DMS53 (cell line): Measurements from ENCODE around the gene CFI.
A peak's percentile ranks its signal among the peaks of the same experiment; 100 is the strongest.

Experiments used
- DNase-seq: peaks from one replicate; lab custom pipeline; 2025; lab: John Stamatoyannopoulos, UW

Gene CFI

DNA sequence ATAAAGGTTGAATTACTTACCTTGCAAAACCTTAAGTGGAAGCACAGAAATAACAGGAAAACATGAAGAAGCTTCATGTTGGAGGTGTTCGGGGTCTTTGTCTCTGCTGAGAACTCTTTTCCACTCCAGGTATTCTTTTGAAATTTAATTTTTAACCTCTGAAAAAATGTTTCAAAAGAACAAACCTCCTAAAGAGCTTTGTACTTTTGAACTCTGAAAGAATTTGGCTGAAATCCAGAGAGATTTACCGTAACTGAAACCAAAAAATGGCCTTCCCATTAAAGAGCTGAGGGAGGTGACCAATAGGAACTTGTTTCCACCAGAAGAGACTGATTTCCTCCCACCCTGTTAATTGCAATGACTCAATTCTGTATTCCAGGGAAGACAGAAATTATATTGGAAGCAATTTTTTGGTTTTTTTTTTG, at the start of gene CFI:
Gene CFI, minus strand, starts transcription at position 105 of the 425 bp plus-strand sequence. Its CDS starts 28 bp downstream, at position 77.
- DNase-seq = no peak

DNA sequence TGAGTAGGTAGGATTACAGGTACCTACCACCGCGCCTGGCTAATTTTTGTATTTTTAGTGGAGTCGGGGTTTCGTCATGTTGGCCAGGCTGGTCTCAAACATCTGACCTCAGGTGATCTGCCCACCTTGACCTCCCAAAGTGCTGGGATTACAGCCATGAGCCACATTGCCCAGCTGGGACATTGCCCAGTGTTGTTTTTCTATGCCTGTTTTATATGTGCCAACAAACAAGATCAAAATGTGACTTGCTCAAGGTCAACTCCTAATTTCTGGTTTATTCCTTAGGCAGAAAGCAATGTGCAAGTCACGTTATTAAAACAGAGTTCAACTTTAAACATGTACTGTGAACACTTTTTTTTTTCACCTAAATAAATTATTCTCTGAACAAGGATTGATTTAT, 48.8 kb upstream of the CFI start:
- DNase-seq = no peak

DNA sequence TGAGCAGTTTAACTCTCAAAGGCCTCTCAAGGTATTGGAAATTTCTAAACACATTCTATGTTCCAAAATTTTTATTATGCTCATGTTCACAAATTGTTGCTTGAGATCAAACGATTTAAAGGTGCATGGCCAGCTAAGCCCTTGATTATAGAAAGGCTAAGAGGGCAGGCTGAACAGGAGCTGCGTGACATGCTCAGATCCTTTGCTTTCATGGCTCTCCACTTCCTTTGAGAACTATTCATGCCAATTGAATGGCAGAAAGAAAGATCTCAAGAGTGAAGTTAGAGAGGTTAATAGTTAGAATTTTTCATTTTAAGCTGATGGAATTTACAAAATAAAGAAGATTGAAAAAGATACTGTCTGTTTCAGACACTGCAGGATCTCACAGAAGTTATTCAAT, 46.7 kb upstream of the CFI start:
- DNase-seq = no peak

DNA sequence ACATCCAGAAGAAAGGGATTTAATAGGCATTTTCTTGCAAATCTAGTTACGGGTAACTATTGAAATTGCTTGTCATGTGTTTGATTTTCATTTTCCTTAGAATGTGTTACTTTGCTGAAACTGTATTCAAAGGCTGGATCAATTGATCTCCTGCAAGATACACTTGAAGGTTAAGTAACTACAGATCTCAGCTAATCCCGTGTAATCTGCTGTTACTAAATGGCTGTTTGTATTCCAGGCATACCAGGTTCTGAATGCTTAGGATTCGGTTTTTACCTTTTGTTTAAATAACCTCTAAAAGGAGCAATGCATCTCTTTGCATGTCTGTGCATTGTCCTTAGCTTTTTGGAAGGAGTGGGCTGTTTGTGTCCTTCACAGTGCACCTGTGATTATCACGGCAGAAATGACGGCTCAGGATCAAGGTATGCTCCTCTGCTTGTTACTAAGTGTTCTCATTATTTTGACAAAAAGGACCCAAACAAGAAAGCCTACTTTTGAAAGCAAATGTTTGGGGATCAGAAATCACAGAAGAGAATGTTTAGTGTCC, 46.2 kb upstream of the CFI start, which contains the start of gene LRIT3:
Gene LRIT3, plus strand, starts transcription at position 212 of the 547 bp plus-strand sequence. Its CDS starts 95 bp downstream, at position 307.
- DNase-seq = no peak

DNA sequence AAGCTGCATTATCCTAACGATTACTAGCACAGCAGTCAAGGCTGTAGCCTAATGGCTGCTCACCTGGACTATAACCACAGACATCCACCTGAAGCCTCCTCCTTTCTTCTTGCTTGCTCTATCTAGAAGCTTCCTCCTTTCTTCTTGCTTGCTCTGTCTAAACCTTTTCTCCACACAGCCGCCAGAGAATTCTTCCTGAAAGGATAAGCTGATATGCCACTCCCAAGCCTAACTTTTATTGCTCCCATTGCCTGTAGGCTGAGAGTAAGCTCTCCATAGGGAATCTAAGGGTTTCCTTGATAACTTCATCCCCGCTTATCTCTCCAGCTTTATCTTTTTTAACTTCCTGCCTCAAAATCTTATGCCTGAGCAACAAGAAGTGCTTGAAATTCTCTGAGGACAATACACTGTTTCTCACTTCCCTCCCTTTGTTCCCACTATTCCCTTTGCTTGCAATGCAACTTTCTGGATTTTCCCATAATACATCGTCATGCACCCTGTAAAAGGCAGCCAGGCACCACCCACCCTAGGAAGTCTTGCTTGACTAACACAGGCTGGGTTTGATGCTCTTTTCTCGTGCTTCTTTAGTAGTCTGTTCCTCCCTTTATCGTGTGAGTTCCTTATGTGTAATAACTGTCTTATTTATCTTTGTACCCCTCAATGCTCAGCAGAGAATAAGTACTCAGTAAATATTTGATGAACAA, 44.7 kb upstream of the CFI start:
- peak; percentile 12 for DNase-seq

DNA sequence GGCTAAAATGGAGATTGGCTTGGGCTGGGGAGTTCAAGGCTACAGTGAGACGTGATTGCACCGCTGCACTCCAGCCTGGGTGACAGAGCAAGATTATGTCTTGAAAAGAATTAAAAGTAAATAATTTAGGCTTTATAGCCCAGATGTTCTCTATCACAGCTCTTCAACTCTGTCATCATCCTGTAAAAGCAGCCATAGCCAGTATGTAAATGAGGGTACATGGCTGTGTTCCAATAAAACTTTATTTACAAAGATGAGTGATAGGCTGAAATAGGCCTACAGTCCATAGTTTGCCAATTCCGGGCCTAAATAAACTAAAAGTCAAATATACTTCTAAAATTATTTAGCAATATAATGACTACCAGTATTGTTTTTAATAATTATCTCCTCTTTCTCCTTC, 35.2 kb upstream of the CFI start:
- no peak for DNase-seq

DNA sequence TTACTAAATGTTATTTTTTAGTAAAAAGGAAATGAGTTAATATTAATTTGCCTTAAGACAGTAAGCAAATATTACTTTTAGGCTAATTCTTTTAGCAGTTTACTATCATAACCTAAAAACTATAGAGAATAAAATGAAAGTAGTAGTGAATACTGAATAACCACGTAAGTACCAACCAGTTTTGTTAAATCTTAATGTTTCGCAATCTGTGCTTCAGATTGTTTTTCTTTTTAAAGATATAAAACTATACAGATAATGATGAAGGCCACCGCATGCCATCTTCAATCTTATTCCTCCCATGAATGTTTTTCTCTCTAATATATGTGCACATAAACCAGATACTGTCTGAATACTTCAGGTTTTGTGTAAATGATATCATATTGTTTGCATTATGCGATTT, 32.0 kb upstream of the CFI start:
- no peak for DNase-seq

DNA sequence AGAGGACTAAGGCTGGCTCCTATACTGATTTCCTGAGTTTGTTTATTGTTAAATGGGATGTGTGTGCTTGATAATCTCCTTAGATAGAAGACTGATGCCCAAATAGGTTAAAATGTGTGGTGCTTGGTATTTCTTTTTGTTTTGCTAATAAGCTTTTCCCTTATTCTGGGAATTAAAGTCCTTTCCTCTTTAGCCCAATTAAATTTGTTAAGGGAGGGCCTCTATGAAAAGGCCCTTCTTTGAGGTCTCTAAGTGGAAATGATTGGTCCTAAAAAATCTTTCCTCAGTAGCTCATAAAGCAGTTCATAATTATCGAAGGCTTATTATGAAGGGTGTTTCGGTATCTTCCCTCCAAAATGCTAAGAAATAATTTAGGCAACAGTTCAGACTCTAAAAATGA, 25.9 kb upstream of the CFI start, which contains the start of gene RRH:
Gene RRH, plus strand, starts transcription at position 301 of the 400 bp plus-strand sequence. Its CDS starts 56 bp downstream, at position 357.
- no peak for DNase-seq

DNA sequence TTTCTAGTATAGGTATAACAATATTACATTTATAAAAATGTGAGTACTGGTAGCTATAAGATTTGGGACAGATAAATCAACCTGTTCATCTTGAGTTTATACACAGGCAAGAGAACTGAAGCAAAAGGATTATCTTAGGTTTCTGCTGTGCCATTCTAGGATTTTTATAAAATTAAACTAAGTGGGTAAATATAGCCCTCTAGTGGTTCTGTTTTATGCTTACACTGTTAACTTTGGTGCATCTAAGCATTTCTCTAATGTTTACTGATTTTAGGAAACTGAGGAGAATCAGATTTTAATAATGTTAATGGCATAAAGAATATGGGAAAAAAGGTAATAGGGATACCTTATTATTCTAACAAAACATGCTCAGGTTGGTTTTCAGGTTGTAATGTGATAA, 24.9 kb upstream of the CFI start:
- peak; percentile 34 for DNase-seq

DNA sequence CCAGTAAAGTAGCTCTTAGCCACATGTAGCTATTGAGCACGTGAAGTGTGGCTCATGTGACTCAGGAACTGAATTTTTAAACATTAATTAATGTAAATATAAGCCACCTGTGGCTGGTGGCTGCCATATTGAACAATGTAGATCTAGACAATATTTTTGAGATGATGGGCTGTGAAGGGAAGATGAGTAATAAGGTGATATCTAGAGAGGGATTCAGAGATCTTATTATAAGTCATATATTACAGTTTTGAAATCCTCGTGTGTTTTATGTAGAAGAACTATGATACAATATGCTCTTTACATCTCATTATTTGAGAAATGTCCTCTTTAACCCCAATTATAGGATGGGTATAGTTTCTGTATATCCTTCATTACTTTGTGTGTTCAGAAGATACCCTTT, 19.4 kb upstream of the CFI start:
- DNase-seq = no peak

DNA sequence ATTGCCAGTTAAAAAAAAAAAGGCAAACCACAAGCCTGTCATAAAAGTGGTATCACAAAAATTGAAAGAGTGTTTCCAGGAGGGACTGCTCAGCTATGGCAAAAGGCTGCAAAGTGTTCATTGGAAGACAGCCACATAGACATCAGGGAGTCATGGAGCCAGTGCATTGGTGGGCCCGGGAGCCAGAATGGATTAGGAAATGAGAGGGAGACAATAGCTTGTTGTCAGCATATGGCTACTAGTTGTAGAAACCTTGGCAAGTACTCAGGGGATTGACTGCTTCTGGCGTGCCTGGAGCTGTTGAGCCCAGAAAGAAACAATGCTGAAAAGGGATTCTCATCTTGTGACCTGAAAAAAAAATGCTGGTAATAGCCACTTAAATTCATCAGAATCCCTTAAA, 18.8 kb upstream of the CFI start:
- no peak for DNase-seq

DNA sequence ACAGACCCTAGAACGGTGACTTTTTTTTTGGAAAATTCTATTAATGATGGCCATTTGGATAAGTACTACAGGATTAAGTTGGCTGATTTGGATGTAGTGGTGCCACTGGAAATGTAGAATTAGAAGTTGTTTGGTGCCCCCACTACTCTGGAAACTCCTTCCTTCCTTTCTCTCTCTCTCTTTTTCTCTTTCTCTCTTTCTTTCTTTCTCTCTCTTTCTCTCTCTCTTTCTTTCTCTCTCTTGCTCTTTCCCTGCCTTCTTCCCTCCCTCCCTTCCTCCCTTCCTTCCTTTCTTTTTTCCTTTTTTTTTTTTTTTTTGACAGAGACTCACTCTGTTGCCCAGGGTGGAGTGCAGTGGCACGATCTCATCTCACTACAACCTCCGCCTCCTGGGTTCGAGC, 16.5 kb upstream of the CFI start:
- no peak for DNase-seq

DNA sequence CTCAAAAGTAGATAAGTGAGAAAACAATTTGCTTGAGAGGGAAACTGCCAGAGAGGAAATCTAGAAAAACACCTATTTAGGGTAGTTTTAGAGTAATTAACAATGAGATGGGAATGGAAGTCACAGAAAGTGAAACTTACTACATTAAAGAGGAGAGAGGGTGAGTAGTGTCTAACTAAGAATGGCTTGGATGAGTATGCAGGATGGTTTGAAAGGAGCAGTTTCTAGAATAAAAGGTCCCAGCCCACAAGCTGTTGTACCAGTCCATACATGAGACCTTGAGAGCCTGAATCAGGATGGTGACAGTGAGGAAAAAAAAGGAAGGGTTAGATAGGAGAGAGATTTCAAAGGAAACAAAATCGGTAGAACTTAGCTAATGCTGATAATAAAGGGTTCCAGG, 15.1 kb upstream of the CFI start:
- no peak for DNase-seq

DNA sequence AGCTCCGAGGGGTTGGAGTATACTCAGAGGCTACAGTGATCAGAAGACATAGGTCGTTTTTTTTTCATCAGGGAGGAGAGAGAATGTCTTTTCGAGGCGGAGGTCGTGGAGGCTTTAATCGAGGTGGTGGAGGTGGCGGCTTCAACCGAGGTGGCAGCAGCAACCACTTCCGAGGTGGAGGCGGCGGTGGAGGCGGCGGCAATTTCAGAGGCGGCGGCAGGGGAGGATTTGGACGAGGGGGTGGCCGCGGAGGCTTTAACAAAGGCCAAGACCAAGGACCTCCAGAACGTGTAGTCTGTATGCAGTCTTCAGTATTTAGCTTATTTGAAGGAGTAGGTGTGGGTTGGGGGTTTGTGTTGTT, 14.3 kb upstream of the CFI start:
- peak; percentile 49 for DNase-seq

DNA sequence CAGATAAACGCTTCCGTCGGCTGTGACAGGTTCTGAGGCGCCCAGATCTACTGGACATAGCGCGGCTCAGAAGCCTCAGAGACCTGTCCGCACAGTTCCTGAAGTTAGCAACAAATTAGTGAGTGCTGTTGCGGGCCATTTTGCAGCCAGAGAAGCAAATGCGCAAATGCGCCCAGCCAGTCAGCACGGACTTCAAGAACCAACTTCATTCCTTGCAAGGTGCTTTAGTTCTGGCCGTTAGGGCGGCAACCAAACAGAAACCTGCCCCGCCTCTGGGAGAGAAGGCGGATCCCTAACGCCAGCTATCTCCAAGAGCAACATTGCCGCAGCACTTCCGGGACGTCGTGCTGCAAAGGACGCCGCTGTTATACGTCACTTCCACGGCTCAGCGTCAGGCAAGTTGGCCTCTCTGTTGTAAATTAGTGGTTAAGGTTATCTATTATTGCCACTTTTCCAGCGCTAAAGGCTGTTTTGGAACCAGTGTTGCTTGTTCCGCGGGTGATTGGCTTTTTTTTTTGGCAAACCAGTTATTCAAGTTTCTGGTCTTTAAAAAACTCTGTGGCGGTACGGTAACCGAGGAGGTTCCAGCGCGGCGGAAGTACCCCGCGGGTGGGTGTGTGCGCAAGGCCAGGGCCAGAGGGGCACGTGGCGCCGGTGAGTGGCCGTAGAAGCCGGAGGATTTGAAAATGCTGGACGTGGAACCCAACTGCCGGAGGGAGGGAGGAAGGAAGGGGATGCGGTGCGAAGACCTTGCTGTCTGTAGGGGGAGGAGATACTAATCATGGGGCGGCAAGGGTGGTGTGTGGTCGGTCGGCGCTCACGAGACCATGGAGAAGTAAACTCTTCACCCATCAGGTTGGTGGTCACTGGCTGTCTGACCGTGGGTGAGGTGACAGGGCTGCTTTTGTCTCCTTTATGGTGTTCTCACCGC, 13.6 kb upstream of the CFI start, which contains the start of gene GAR1:
Gene GAR1, plus strand, starts transcription at position 612 of the 931 bp plus-strand sequence. CDS start 403 bp downstream, outside the sequence.
- DNase-seq = peak; percentile 91

DNA sequence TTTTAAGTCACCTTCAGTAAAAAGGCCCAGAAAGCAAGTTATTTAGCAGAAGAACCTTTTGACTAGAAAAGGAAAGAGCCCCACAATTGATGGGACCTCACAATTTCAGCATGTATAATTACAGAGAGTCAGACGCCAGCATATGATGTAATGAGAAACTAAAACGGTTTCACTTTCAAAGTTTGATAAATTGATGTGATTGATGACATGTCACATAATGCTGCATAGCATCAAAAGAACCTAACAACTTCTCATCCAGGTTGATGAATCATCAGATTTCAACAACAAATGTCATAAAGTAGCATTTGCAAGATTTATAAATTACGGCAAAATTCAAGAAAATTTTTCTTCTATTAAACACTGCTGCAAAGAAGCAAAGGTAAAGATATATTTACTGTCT, 9.9 kb upstream of the CFI start:
- DNase-seq = no peak

DNA sequence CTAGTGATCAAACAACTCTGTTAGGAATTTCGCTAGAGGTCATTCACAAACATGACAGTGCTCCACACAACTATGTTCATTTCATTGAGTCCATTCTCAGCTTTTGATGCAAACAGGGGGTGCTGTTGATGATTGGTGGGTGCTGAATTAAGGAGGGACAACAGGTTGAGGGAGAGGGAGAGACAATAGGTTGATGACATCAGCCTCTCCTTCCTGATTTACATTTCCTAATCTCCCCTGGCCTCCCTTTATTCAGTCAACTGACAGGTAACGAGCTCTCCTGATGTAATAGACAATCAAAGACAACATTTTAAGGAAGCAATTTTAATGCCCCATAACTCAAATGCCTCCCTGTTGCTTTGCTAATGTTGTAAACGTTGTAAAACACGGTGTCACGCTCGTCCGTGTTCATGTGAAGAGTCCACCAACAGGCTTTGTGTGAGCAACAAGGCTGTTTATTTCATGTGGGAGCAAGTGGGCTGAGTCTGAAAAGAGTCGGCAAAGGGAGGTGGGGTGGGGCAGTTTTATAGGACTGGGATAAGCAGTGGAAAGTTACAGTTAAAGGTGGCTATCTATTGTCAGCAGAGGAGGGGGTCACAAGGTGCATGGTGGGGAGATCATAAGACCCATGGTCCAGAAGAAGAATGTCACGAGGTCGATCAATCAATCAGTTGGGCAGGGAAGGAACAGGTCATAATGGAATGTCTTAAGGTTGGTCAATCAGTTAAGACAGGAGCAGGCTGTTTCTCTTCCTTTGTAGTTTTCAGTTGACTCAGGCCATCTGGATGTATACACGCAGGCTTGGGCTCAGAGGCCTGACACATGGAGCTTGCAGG, 9.0 kb upstream of the CFI start:
- DNase-seq = no peak

DNA sequence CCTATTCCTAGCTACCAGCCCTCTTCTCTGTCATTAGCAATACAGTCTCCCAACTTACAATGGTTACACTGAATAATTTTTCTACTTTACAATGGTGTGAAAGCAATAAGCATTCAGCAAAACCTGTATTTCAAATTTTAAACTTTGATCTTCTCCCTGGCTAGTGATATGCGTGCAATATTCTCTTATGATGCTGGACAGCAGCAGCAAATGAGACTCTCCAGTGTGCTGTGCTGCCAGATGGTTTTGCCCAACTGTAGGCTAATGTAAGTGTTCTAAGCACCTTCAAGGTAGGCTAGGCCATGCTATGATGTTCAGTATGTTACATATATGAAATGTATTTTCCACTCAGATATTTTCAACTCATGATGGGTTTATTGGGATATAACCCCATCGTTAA, 7.9 kb upstream of the CFI start:
- DNase-seq = no peak

DNA sequence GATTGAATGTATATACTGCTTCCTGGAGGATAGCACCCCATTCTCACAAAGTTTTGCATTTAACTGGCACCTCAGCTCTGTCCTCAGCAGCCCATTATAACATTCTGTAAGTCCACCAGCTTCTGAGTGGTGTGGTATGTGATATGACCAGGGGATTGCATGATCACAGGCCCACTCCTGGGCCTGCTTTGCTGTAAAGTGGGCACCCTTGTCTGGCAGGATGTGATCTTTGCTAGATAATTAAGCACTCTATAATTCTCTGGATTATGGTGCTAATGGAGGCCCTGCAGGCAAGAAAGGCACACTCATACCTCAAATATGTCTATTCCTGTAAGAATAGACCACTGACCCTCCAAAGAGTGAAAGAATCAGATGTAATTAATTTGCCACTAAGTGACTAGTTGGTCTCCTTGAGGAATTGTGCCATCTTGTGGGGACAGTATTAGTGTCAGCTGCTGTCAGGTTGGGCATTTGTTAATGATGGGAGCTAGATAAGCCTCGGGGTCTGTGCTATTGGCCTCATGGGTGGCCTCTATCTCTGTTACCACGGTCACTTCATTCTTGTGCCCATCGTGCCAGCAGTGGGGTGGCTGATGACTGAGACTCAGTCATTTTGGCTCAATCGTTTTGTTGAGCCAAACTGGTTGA, 2.2 kb upstream of the CFI start:
- peak; percentile 67 for DNase-seq

DNA sequence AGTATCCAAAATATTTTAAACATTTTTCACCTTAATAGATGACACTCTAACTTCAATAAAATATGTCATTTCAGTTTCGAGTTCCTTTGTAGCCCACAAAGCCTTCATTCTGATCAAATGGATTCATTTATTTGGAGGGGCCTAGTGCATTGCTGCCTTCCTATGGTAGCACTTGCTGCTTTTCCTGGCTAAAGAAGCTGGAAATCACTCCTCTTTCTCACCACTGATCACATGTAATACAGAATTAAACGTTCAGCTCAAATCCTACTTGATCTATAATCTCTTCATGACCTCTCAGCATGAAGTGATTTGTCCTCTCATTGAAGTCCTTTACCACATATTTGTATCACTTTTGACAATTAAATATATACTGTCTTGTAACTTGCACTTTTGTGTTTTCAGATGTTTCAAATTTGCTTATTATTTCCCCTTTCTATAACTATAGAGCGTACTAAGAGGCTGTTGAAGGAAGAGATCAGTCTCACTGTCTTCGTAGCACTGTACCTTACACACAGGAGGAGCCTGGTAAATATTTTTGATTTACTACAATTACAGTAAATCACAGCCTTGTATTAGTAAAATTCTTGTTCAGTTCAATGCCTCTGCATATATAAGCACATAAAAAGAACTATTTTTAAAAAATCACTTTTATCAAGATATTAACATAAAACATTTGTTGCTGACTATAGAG, 555 bp downstream of the CFI start:
- no peak for DNase-seq

DNA sequence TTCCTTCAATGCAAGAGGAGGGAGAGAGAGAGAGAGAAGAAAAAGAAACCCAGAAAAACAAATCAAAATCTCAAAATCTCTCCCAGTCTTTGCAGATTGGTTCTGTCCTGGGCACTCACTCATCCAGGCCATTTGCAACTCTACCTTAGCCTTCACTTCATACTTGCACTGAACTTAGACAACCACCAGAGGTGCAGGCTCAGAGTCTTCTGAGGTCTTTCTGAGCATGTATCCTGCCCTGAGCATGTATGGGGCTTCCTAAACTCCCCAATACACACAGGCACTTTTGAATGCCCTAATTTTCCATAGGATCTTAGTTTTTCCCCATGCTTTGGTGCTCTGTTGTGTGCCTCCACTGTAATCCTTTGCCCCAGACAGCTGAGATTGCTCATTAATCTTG, 2.9 kb downstream of the CFI start:
- DNase-seq = no peak
